Measurements from ENCODE around the gene WNK2.

The WNK2 gene

GRCh38 chr9:93298498-93299417, 114.8 kb downstream of the WNK2 start:
- no peaks in the 10 kb centered on the region for H3K9me3 ChIP-seq (ENCODE audit: low read depth, low read length)
- no peak for TF ChIP-seq EZH2 (IDR thresholded peaks at IDR 0.05)
- TF ChIP-seq POLR2AphosphoS5 (IDR thresholded peaks at IDR 0.05; ENCODE audit: borderline replicate concordance, low read depth, low read length), result no peak
- no peak for TF ChIP-seq FOXP2 (optimal IDR thresholded peaks at IDR 0.05; ENCODE audit: control extremely low read depth, extremely low read length, insufficient read depth)
- no peaks in the 10 kb centered on the region for H3K36me3 ChIP-seq (ENCODE audit: insufficient read depth, low read length)
- no peak overlapping the region for H3K27ac ChIP-seq
- no peak overlapping the region for H3K4me3 ChIP-seq
- H3K9ac ChIP-seq (ENCODE audit: insufficient read length), result no peak overlapping the region
- no peak for DNase-seq (ENCODE audit: low read depth, low spot score)

DNA sequence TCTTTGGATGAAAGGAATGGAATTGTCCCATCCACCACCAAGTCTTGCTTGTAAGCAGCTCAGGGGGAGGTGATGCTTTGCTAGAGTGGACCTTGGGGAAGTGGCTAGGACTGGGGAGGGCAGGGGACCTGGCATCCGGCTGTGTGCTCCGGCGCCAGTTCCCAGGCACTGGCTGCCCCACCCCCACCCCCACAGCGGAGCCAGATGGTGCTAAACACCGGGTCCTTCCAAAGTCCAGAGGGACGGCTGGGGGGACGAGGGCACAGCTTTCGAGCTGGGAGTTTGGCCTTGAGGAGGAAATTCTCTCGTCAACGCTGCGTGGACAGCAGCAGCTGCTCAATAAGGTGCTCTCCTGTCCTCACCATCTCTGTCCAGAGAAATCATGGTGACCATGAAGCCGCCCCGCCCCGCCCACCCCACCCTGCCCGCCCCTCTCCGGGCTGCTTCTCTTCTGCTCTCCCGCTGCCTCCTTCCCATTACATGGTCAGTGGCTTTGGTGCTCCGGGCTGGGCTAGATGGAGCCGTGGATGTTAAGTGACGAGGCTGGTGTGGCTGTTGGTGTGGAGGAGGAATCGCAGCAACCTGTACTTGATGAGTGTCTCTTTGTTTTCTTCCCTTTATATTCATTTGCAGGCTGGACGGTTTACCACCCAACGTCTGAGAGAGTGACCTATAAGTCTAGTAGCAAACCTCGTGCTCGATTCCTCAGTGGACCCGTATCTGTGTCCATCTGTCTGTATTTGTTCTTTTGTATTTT, 115.7 kb downstream of the WNK2 start:
- Histone ChIP-seq H3K4me3 (no peak overlapping the region), H3K9ac (ENCODE audit: insufficient read length) (no peak overlapping the region), H3K36me3 (ENCODE audit: insufficient read depth, low read length) (no peaks in the 10 kb centered on the region), H3K27ac (no peak overlapping the region), H3K9me3 (ENCODE audit: low read depth, low read length) (no peaks in the 10 kb centered on the region)
- TF ChIP-seq EZH2 (IDR thresholded peaks at IDR 0.05) (no peak), FOXP2 (optimal IDR thresholded peaks at IDR 0.05; ENCODE audit: control extremely low read depth, extremely low read length, insufficient read depth) (no peak), POLR2AphosphoS5 (IDR thresholded peaks at IDR 0.05; ENCODE audit: borderline replicate concordance, low read depth, low read length) (no peak)
- no peak for DNase-seq (ENCODE audit: low read depth, low spot score)

- Histone ChIP-seq H3K9ac (ENCODE audit: insufficient read length) (no peak overlapping the region), H3K27ac (no peak overlapping the region), H3K4me3 (no peak overlapping the region), H3K9me3 (ENCODE audit: low read depth, low read length) (no peaks in the 10 kb centered on the region), H3K36me3 (ENCODE audit: insufficient read depth, low read length) (no peaks in the 10 kb centered on the region)
- no peak for TF ChIP-seq EZH2 (IDR thresholded peaks at IDR 0.05)
- no peak for TF ChIP-seq POLR2AphosphoS5 (IDR thresholded peaks at IDR 0.05; ENCODE audit: borderline replicate concordance, low read depth, low read length)
- no peak for TF ChIP-seq FOXP2 (optimal IDR thresholded peaks at IDR 0.05; ENCODE audit: control extremely low read depth, extremely low read length, insufficient read depth)
- DNase-seq (ENCODE audit: low read depth, low spot score), result no peak
Measured at GRCh38 chr9:93300175-93300572, 116.2 kb downstream of the WNK2 start.

DNA sequence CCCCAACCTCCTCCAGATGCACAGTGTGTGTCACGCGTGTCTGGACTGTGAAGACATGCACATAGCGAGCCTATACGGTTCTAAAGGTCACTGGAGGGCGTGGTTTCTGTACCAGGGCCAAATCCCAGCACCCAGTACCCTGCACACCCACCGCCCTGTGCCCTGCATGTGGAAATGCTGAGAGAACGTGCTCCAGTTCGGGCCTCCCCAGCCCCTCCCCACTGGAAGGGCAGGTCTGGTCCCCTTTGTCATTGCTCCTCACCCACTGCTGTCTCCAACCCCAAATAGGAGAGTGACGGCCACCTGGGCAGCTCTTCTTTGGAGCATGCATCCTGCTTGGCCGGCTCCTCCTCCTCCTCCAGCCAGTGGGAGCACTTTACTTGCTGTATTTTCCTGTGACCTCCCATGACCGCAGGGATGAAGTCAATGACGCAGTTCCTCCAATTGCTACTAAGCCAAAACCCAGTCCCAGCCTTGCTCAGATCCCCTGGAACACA, 116.7 kb downstream of the WNK2 start:
- TF ChIP-seq EZH2 (IDR thresholded peaks at IDR 0.05) (no peak), FOXP2 (optimal IDR thresholded peaks at IDR 0.05; ENCODE audit: control extremely low read depth, extremely low read length, insufficient read depth) (no peak), POLR2AphosphoS5 (IDR thresholded peaks at IDR 0.05; ENCODE audit: borderline replicate concordance, low read depth, low read length) (no peak)
- Histone ChIP-seq H3K9ac (ENCODE audit: insufficient read length) (no peak overlapping the region), H3K4me3 (no peak overlapping the region), H3K27ac (no peak overlapping the region), H3K9me3 (ENCODE audit: low read depth, low read length) (no peaks in the 10 kb centered on the region), H3K36me3 (ENCODE audit: insufficient read depth, low read length) (no peaks in the 10 kb centered on the region)
- no peak for DNase-seq (ENCODE audit: low read depth, low spot score)

DNA sequence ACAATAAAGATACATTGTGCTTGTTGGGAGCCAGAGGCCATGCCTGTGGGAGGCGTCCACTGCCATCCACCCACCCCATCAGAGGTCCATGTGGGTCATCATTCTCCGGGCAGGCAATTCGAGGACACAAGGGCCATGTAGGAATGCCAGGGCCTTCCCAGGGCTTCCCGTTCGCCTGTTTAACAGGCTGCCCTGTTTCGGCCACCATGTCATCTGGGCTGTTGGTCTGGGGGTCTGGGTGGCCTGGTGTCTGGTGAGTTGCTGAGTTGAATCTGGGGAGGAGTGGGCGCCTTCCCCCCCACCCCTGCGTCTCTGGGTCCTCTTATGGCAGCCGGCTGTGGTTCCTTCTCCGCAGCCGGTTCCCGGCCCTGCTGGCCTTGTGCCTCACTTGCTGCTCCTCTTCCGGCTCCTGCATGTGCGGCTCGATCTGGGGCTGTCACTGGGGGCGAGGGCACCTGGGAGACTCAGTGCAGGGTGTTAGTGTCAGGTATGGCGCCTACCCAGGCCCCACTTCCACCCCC, 117.4 kb downstream of the WNK2 start:
- H3K27ac ChIP-seq, result no peak overlapping the region
- no peaks in the 10 kb centered on the region for H3K9me3 ChIP-seq (ENCODE audit: low read depth, low read length)
- no peak overlapping the region for H3K4me3 ChIP-seq
- TF ChIP-seq FOXP2 (optimal IDR thresholded peaks at IDR 0.05; ENCODE audit: control extremely low read depth, extremely low read length, insufficient read depth), result no peak
- no peak for TF ChIP-seq EZH2 (IDR thresholded peaks at IDR 0.05)
- no peak for TF ChIP-seq POLR2AphosphoS5 (IDR thresholded peaks at IDR 0.05; ENCODE audit: borderline replicate concordance, low read depth, low read length)
- no peaks in the 10 kb centered on the region for H3K36me3 ChIP-seq (ENCODE audit: insufficient read depth, low read length)
- no peak for DNase-seq (ENCODE audit: low read depth, low spot score)
- H3K9ac ChIP-seq (ENCODE audit: insufficient read length), result no peak overlapping the region

DNA sequence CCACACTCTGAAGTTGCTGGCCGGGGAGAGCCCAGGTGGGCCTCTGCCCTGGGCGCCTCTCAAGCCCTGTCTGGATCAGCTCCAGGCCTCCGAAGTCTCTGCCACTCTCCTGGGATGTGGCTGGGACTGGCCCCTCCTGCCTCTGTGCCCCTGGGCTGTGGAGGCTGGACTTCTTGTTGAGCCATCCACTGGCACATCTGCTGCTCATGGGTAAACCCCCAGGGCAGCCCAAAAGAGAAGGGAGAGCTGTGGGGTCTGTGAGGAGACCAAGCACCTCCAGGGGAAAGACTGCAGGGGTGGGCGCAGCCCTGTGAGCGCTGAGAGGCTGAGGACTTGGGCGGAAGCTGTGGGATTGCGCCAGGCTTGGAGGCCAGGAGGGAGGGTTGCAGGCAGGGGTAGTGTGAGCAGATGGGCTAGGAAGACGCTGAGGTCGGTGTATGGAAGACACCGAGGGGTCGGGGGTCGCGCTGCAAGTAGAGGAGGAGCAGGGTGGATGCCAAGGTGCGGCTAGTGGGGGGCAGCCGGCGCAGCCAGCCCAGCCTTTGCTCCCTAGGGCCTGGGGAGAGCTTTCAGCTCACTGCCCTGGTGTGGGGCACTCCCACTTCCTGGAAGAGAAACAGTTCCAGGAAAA, 118.1 kb downstream of the WNK2 start:
- DNase-seq (ENCODE audit: low read depth, low spot score), result no peak
- Histone ChIP-seq H3K36me3 (ENCODE audit: insufficient read depth, low read length) (no peaks in the 10 kb centered on the region), H3K27ac (no peak overlapping the region), H3K4me3 (no peak overlapping the region), H3K9me3 (ENCODE audit: low read depth, low read length) (no peaks in the 10 kb centered on the region), H3K9ac (ENCODE audit: insufficient read length) (no peak overlapping the region)
- TF ChIP-seq FOXP2 (optimal IDR thresholded peaks at IDR 0.05; ENCODE audit: control extremely low read depth, extremely low read length, insufficient read depth), result no peak
- no peak for TF ChIP-seq POLR2AphosphoS5 (IDR thresholded peaks at IDR 0.05; ENCODE audit: borderline replicate concordance, low read depth, low read length)
- no peak for TF ChIP-seq EZH2 (IDR thresholded peaks at IDR 0.05)

DNA sequence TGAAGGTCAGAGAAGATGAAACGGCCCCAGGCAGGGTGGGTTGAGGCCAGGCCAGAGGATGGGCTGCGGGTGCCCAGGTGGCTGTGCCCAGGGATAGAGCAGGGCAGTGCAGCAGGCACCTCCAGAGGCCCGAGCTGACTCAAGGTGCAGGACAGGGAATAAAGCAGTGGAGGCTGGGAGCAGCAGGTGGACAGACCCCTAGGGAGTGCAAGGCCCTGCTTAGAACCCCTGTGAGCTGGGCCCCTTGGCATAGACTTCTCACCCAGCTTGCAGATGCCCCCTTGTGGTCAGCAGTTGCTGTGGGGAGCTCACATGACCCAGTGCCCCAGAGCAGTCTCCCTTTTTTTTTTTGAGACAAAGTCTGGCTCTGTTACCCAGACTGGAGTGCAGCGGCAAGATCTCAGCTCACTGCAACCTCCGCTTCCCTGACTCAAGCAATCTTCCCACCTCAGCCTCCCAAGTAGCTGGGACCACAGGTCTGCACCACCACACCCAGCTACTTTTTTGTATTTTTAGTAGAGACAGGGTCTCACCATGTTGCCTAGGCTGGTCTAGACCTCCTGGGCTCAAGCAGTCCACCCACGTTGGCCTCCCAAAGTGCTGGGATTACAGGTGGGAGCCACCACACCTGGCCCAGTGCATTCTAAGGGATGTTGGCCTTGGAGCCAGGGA, 118.8 kb downstream of the WNK2 start:
- Histone ChIP-seq H3K9ac (ENCODE audit: insufficient read length) (no peak overlapping the region), H3K9me3 (ENCODE audit: low read depth, low read length) (no peaks in the 10 kb centered on the region), H3K36me3 (ENCODE audit: insufficient read depth, low read length) (no peaks in the 10 kb centered on the region), H3K27ac (no peak overlapping the region), H3K4me3 (no peak overlapping the region)
- DNase-seq (ENCODE audit: low read depth, low spot score), result no peak
- TF ChIP-seq FOXP2 (optimal IDR thresholded peaks at IDR 0.05; ENCODE audit: control extremely low read depth, extremely low read length, insufficient read depth) (no peak), POLR2AphosphoS5 (IDR thresholded peaks at IDR 0.05; ENCODE audit: borderline replicate concordance, low read depth, low read length) (no peak), EZH2 (IDR thresholded peaks at IDR 0.05) (no peak)
